LNCAP (cell line): ENCODE data around the gene GLIS1.

Experiments used
- CTCF ChIP-seq: fragments of 450-650 bp; IDR thresholded peaks from 2 replicates; pipeline ENCODE4 v1.5.1; 2017; ENCODE audit warnings: mild to moderate bottlenecking

Gene GLIS1

GRCh38 chr1:53589043-53589887 lies 149.7 kb downstream of the GLIS1 start:
- no peak for TF ChIP-seq CTCF

- no peak for TF ChIP-seq CTCF
Measured at GRCh38 chr1:53588053-53588779, 150.7 kb downstream of the GLIS1 start.

GRCh38 chr1:53587252-53587988 lies 151.5 kb downstream of the GLIS1 start:
- no peak for TF ChIP-seq CTCF

GRCh38 chr1:53586765-53587164 lies 152.2 kb downstream of the GLIS1 start:
- no peak for TF ChIP-seq CTCF

GRCh38 chr1:53585565-53585964 lies 153.4 kb downstream of the GLIS1 start:
- TF ChIP-seq CTCF, result no peak

GRCh38 chr1:53585129-53585528 lies 153.8 kb downstream of the GLIS1 start:
- TF ChIP-seq CTCF, result no peak

- no peak for TF ChIP-seq CTCF
Measured at GRCh38 chr1:53584777-53585107, 154.2 kb downstream of the GLIS1 start.
